ENCODE measurements around the gene PRSS21.

Gene PRSS21

GRCh38 chr16:2856061-2856670, 39.1 kb downstream of the PRSS21 start:
- Mint-ChIP-seq H3K9me3 (peaks cover 2 to 9% of the 10 kb centered on the region in 2 donors), H3K36me3 (ENCODE audit: insufficient read depth) (peaks cover 5% of the 10 kb centered on the region), H3K4me3 (no peak overlapping the region), H3K4me1 (ENCODE audit: low read depth in 2 of 2) (peaks cover 5 to 6% of the 10 kb centered on the region in 2 donors), H3K27ac (peak overlapping the region in 1 of 2 donors; percentile 70), H3K27me3 (peaks cover 12 to 22% of the 10 kb centered on the region in 2 donors)
- peak in 1 of 3 experiments; percentile 30 for DNase-seq
- ATAC-seq (replicated peaks) = no peak

GRCh38 chr16:2856686-2857450, 39.8 kb downstream of the PRSS21 start:
- Mint-ChIP-seq H3K4me1 (ENCODE audit: low read depth in 2 of 2) (peaks cover 5 to 6% of the 10 kb centered on the region in 2 donors), H3K27ac (peak overlapping the region in 1 of 2 donors; percentile 70), H3K27me3 (peaks cover 12 to 26% of the 10 kb centered on the region in 2 donors), H3K9me3 (peaks cover 2 to 9% of the 10 kb centered on the region in 2 donors), H3K36me3 (ENCODE audit: insufficient read depth) (peaks cover 5% of the 10 kb centered on the region), H3K4me3 (peak overlapping the region in 1 of 2 donors; percentile 46)
- ATAC-seq (replicated peaks) (no peak), DNase-seq (no peak)

DNA sequence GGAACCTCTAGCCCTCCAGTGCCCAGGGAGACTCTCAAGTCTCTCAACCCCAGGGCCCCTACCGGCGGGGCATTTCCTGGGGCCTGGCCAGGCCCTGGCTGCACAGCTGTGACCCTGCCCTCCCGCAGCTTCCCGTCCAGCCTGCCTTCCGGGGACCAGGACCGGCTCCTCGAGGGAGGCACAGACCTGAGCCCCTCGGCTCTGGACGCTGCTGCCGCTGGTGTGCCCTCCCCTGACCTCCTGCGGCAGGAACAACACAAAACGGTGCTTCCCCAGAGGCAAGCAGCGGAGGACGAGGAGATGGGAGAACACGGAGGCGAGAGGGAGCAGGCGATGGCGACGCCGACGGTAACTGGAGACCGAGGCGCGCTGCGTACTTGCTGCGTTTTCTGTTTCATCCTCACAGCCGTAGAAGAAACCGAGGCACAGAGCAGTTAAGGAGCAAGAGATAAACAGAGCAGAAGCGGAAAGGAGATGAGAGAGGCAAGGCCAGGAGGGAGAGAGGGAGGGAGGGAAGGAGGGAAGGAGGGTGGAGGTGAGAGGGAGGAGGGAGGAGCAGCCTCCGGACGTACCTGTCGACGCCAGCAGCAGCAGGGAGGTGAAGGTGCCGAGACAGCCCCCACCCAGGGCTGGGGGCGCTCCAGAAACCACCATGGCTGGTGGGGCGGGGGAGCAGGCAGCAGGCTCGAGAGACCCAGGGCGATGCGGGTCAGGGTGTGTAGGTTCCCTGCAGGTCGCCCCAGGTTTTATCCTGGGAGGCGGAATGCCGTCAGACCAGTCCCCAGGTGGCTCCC, 40.6 kb downstream of the PRSS21 start, which contains the start of gene PRSS22:
TSS of gene PRSS22 (minus strand) at position 720 of the 794 bp plus-strand sequence. CDS start at position 654, 66 bp downstream.
- Mint-ChIP-seq H3K27ac (peak within 1 kb of the TSS; percentile 45 to 84), H3K27me3 (peaks cover 12 to 26% of the 10 kb centered on the region in 2 donors), H3K4me3 (peak within 1 kb of the TSS; percentile 75 to 87), H3K36me3 (ENCODE audit: insufficient read depth) (peaks cover 7% of the 10 kb centered on the region), H3K9me3 (peaks cover 2 to 9% of the 10 kb centered on the region in 2 donors), H3K4me1 (ENCODE audit: low read depth in 2 of 2) (peaks cover 5 to 6% of the 10 kb centered on the region in 2 donors)
- DNase-seq (no peak), ATAC-seq (replicated peaks) (peak; percentile 58)

DNA sequence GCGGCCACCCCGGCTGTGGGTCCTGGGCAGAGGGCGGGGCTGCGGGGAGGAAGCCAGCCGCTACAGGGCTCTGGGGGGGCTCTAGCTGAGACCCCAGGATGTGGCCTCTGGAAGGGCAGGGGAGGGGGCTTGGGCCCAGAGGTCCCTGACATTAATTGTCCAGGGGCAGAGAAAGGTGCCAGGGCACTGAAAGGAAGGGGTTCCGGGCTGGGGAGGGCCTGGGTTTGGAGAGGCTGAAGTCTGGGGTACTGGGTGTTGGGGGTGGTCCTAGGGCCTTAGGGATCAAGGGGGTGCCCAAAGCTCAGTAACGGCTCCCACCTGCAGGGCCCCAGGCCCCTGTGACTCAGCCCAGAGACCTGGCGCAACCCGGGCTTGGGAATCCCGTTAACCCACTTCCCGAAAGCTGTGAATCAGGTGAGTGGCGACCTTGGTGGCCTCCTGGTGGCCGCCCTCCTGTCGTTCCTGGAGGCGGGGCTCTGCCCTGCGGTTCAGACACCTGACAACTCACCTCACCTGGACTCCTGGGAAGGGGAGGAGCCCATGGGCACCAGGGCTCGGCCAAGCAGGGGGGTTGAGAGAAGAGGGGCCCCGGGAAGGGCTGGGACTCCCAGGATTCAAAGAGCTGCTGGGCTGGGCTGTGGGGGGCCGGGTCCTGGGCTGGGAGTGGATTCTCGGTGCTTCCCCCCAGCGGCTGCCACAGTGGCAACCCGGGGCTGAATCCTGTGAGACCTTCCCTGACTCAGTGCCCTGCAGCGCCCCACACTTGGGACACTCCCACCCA, 41.4 kb downstream of the PRSS21 start:
- no peak for DNase-seq
- peak; percentile 48 for ATAC-seq (replicated peaks)
- peaks cover 5 to 6% of the 10 kb centered on the region in 2 donors for H3K4me1 Mint-ChIP-seq (ENCODE audit: low read depth in 2 of 2)
- peaks cover 2 to 9% of the 10 kb centered on the region in 2 donors for H3K9me3 Mint-ChIP-seq
- peaks cover 7% of the 10 kb centered on the region for H3K36me3 Mint-ChIP-seq (ENCODE audit: insufficient read depth)
- peaks cover 12 to 26% of the 10 kb centered on the region in 2 donors for H3K27me3 Mint-ChIP-seq
- no peak overlapping the region for H3K27ac Mint-ChIP-seq
- peak overlapping the region; percentile 33 to 75 for H3K4me3 Mint-ChIP-seq

DNA sequence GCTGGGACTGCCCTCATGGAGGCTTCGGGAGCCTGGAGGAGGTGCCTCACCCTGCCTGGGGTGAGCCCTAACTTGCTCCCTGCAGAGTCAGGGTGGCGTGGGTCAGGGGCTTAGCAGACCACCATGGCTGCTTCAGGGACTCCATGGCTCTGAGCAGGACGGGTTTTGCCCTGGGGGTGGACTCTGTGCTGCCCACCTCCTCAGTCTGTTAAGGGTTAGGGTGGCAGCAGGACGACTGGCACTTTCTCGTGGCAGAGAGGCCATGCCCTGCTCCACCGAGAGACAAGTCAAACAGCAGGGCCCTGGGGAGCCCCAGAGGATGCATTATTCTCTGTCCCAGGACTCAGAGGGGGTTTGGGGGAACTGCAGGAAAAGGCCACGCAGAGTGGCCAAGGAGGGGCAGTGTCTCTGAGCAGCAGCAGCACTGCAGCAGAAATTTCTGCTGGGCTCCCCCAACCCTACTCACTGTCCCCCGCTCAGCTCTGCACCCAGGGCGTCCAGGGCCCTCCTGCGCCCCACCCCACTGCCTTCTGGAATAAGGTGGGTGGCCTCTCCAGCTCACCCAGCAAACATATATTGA, 42.7 kb downstream of the PRSS21 start:
- H3K27ac Mint-ChIP-seq = no peak overlapping the region
- H3K36me3 Mint-ChIP-seq (ENCODE audit: insufficient read depth) = peaks cover 7% of the 10 kb centered on the region
- ATAC-seq (replicated peaks) = no peak
- peaks cover 5 to 6% of the 10 kb centered on the region in 2 donors for H3K4me1 Mint-ChIP-seq (ENCODE audit: low read depth in 2 of 2)
- H3K4me3 Mint-ChIP-seq = no peak overlapping the region
- no peak for DNase-seq
- H3K9me3 Mint-ChIP-seq = peaks cover 0 to 1% of the 10 kb centered on the region in 2 donors
- H3K27me3 Mint-ChIP-seq = peaks cover 12 to 26% of the 10 kb centered on the region in 2 donors

DNA sequence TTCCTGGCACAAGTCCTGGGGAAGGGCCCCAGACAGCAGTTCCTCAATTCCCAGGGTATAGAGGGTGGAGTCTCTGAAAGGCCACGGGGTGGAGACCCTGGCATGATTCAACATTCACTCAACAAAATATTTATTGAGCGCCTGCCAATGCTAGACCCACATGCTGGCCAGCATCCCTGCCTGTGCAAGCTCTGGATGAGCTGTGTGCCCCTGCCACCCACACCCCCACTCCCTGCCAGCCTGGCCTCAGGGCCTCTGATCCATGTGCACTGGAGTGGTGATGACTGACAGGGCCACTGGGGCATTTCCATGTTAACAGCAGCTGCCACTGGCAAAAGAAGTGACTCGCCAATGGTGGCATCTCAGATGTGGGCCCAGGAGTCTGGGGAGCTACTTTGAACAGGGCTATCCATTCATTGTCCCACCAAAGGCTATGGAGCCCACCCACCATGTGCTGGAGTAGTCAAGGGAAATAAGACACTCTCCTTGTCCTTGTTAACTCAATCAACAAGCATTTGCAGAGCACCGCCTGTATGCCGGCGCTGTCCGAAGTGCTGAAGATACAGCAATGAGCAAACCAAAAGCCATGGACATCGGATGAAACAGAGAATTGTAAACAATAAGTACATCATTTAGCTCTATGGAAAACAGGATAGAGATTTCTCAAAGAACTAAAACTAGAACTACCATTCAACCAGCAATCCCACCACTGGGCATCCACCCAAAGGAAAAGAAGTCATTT, 44.0 kb downstream of the PRSS21 start:
- H3K9me3 Mint-ChIP-seq = no peaks in the 10 kb centered on the region
- DNase-seq (no peak), ATAC-seq (replicated peaks) (no peak)
- H3K4me3 Mint-ChIP-seq = no peak overlapping the region
- H3K27ac Mint-ChIP-seq = no peak overlapping the region
- peaks cover 5 to 8% of the 10 kb centered on the region in 2 donors for H3K4me1 Mint-ChIP-seq (ENCODE audit: low read depth in 2 of 2)
- peaks cover 7% of the 10 kb centered on the region for H3K36me3 Mint-ChIP-seq (ENCODE audit: insufficient read depth)
- peaks cover 12 to 26% of the 10 kb centered on the region in 2 donors for H3K27me3 Mint-ChIP-seq

DNA sequence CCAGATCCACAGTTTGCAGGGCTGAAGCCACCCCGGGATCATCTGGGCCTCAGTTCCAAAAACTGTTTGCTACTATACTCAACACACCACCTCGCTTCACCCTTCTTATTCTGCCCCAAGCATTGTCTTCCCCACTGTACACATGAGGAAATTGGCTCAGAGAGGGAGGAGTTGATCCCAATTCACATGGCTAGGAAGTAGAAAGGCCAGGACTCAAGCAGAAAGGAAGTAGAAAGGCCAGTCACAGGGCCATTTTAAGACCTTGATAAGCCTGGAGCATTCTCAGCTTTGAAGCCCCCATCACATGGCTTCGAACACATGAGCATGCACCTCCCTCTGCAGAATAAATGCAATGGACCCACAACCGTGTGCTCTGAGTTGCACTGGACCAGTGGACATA, 48.6 kb downstream of the PRSS21 start:
- H3K9me3 Mint-ChIP-seq = no peaks in the 10 kb centered on the region

GRCh38 chr16:2866431-2866830, 49.4 kb downstream of the PRSS21 start:
- no peak overlapping the region for H3K4me3 Mint-ChIP-seq
- no peaks in the 10 kb centered on the region for H3K9me3 Mint-ChIP-seq
- H3K36me3 Mint-ChIP-seq (ENCODE audit: insufficient read depth) = peaks cover 9% of the 10 kb centered on the region
- DNase-seq (no peak), ATAC-seq (replicated peaks) (no peak)
- H3K4me1 Mint-ChIP-seq (ENCODE audit: low read depth in 2 of 2) = peaks cover 14 to 21% of the 10 kb centered on the region in 2 donors
- no peak overlapping the region for H3K27ac Mint-ChIP-seq
- peaks cover 0 to under 1% of the 10 kb centered on the region in 2 donors for H3K27me3 Mint-ChIP-seq

More for the DNA sequence above, 48.6 kb downstream of the PRSS21 start:
- no peak for ATAC-seq (replicated peaks)
- no peak overlapping the region for H3K4me3 Mint-ChIP-seq
- H3K27ac Mint-ChIP-seq = peak overlapping the region in 1 of 2 donors; percentile 27
- no peak for DNase-seq
- H3K27me3 Mint-ChIP-seq = peaks cover 0 to 7% of the 10 kb centered on the region in 2 donors
- peaks cover 14 to 21% of the 10 kb centered on the region in 2 donors for H3K4me1 Mint-ChIP-seq (ENCODE audit: low read depth in 2 of 2)
- peaks cover 9% of the 10 kb centered on the region for H3K36me3 Mint-ChIP-seq (ENCODE audit: insufficient read depth)

DNA sequence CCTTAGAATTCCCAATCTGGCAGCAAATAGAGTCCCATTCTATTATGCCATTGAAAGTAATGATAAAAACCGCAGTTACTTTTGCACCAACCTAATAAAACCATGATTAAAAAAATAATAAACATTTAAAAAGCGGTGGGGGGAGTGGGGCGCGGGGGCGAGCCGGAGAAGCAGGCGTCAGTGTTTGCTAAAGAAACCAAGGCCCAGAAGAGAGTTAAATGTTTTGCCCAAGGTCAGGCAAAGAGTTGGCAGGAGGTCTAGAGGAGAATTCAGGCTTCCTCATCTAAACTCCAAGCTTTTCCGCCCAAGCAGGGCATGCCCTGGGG, 50.6 kb downstream of the PRSS21 start:
- Mint-ChIP-seq H3K4me1 (ENCODE audit: low read depth in 2 of 2) (peaks cover 14 to 21% of the 10 kb centered on the region in 2 donors), H3K9me3 (no peaks in the 10 kb centered on the region), H3K36me3 (ENCODE audit: insufficient read depth) (peaks cover 7% of the 10 kb centered on the region), H3K4me3 (peak overlapping the region; percentile 89 to 90), H3K27me3 (no peaks in the 10 kb centered on the region), H3K27ac (peak overlapping the region; percentile 93 to 95)
- DNase-seq (no peak), ATAC-seq (replicated peaks) (no peak)

- H3K27me3 Mint-ChIP-seq = no peaks in the 10 kb centered on the region
- peaks cover 14 to 21% of the 10 kb centered on the region in 2 donors for H3K4me1 Mint-ChIP-seq (ENCODE audit: low read depth in 2 of 2)
- peak; percentile 95 for ATAC-seq (replicated peaks)
- no peaks in the 10 kb centered on the region for H3K9me3 Mint-ChIP-seq
- H3K4me3 Mint-ChIP-seq = peak overlapping the region; percentile 89 to 90
- peak; percentile 98 for DNase-seq
- peaks cover 7% of the 10 kb centered on the region for H3K36me3 Mint-ChIP-seq (ENCODE audit: insufficient read depth)
- peak overlapping the region; percentile 93 to 95 for H3K27ac Mint-ChIP-seq
Observed at GRCh38 chr16:2867987-2868789, 51.2 kb downstream of the PRSS21 start.

All from effector memory CD8-positive, alpha-beta T cell (primary cell).